Chondrocyte (in vitro differentiated cells): Measurements from ENCODE around the gene TIMM17B. TPM values are rescaled to one million over a fixed set of nuclear protein-coding genes. Genes with fewer than 3 reads are reported as not detected.

Source experiments
- DNase-seq: peaks from one replicate; pipeline ENCODE4 v3.0.0; 2021; ENCODE audit warnings: mixed read lengths, low spot score
- H3K27ac Mint-ChIP-seq: one replicate; pipeline ENCODE4 v1.8.0; 2021; ENCODE audit warnings: mild to moderate bottlenecking, moderate library complexity, mixed read lengths; ENCODE audit not compliant: unreplicated experiment
- H3K27me3 Mint-ChIP-seq: 2 replicates; pipeline ENCODE4 v1.8.0; 2021; ENCODE audit warnings: low read depth, mixed read lengths
- H3K36me3 Mint-ChIP-seq: 2 replicates; pipeline ENCODE4 v1.8.0; 2021; ENCODE audit warnings: low read depth, mixed read lengths
- H3K4me1 Mint-ChIP-seq: 2 replicates; pipeline ENCODE4 v1.8.0; 2021; ENCODE audit warnings: low read depth, mild to moderate bottlenecking, mixed read lengths
- H3K4me3 Mint-ChIP-seq: one replicate; pipeline ENCODE4 v1.8.0; 2021; ENCODE audit warnings: mild to moderate bottlenecking, moderate library complexity, mixed read lengths; ENCODE audit not compliant: unreplicated experiment
- H3K9me3 Mint-ChIP-seq: 2 replicates; pipeline ENCODE4 v1.8.0; 2021; ENCODE audit warnings: low read depth, mixed read lengths
- total RNA-seq: library from RNA; stranded (reverse); gene quantifications from 3 replicates; pipeline ENCODE4 v1.2.1, GENCODE V29; 2021
- TF ChIP-seq, protein P1 (sequence below): fragments of 200-600 bp; sonication (generic); IDR thresholded peaks from 2 replicates; pipeline ENCODE4 v1.5.0; 2021; ENCODE audit warnings: antibody characterized with exemption, mild to moderate bottlenecking, moderate library complexity

The TIMM17B gene
- total RNA-seq, 1 donor from 2014 or later, result 38.0 TPM

DNA sequence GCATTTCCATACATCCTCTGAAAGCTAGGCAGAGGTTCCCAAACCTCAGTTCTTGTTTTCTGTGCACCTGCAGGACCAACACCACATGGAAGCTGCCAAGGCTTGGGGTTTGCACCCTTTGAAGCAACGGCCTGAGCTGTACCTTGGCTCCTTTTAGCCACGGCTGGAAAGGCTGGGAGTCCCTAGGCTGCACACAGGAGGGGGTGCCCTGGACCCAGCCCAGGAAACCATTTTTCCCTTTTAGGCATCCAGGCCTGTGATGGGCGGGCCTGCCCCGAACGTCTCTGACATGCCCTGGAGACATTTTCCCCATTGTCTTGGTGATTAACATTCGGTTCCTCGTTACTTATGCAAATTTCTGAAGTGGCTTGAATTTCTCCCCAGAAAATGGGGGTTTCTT, 44.7 kb downstream of the TIMM17B start:
- Mint-ChIP-seq H3K27me3 (peaks cover 10% of the 10 kb centered on the region), H3K27ac (no peak overlapping the region), H3K4me3 (no peak overlapping the region), H3K4me1 (no peaks in the 10 kb centered on the region), H3K9me3 (peaks cover 10% of the 10 kb centered on the region), H3K36me3 (no peaks in the 10 kb centered on the region)
- TF ChIP-seq, protein P1, sequence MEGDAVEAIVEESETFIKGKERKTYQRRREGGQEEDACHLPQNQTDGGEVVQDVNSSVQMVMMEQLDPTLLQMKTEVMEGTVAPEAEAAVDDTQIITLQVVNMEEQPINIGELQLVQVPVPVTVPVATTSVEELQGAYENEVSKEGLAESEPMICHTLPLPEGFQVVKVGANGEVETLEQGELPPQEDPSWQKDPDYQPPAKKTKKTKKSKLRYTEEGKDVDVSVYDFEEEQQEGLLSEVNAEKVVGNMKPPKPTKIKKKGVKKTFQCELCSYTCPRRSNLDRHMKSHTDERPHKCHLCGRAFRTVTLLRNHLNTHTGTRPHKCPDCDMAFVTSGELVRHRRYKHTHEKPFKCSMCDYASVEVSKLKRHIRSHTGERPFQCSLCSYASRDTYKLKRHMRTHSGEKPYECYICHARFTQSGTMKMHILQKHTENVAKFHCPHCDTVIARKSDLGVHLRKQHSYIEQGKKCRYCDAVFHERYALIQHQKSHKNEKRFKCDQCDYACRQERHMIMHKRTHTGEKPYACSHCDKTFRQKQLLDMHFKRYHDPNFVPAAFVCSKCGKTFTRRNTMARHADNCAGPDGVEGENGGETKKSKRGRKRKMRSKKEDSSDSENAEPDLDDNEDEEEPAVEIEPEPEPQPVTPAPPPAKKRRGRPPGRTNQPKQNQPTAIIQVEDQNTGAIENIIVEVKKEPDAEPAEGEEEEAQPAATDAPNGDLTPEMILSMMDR, result no peak
- DNase-seq, result no peak

DNA sequence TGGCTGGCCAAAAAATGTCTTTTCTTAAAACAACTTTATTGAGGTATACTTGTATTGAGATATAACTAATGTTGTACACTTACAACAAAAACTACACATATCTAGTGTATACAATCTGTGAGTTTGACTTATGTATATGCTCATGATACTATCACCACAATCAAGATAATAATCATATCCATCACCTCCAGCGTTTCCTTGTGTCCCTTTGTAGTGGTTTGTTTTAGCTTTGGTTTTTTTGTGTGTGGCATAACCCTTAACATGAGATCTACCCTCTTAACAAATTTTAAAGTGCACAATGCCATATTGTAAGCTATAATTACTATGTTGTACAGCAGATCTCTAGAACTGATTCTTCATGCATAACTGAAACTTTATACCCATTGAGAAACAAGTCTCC, 48.7 kb downstream of the TIMM17B start:
- H3K9me3 Mint-ChIP-seq, result peaks cover 10% of the 10 kb centered on the region
- H3K4me1 Mint-ChIP-seq, result no peaks in the 10 kb centered on the region
- DNase-seq, result no peak
- H3K27me3 Mint-ChIP-seq, result no peaks in the 10 kb centered on the region
- TF ChIP-seq, protein P1, result no peak
- H3K4me3 Mint-ChIP-seq, result no peak overlapping the region
- no peaks in the 10 kb centered on the region for H3K36me3 Mint-ChIP-seq
- H3K27ac Mint-ChIP-seq, result no peak overlapping the region

Other genes starting within 250 kb of the TIMM17B start
- 0.24 to 1.3 TPM (median 0.37 TPM) in 3 replicates for gene WAS, start 214.0 kb downstream of the TIMM17B start, total RNA-seq
- gene SUV39H1, start 201.0 kb downstream of the TIMM17B start, total RNA-seq, result 3.0 to 4.7 TPM (median 3.6 TPM) in 3 replicates
- not detected in 3 replicates for gene GLOD5, start 136.0 kb downstream of the TIMM17B start, total RNA-seq
- gene GATA1, start 111.2 kb downstream of the TIMM17B start, total RNA-seq, result not detected in 3 replicates
- 87.3 to 117 TPM (median 94.8 TPM) in 3 replicates for gene HDAC6, start 95.7 kb downstream of the TIMM17B start, total RNA-seq
- 0.22 TPM in 1 of 3 replicates, not detected in the others for gene ERAS, start 71.3 kb downstream of the TIMM17B start, total RNA-seq
- gene PCSK1N, start 62.2 kb downstream of the TIMM17B start, total RNA-seq, result 58.7 to 74.2 TPM (median 69.2 TPM) in 3 replicates
- 58.4 to 61.7 TPM (median 61.7 TPM) in 3 replicates for gene PQBP1, start 162 bp upstream of the TIMM17B start, total RNA-seq
- gene SLC35A2, start 13.9 kb upstream of the TIMM17B start, total RNA-seq, result 32.3 to 39.2 TPM (median 38.9 TPM) in 3 replicates
- gene PIM2, start 21.3 kb upstream of the TIMM17B start, total RNA-seq, result 4.3 to 5.1 TPM (median 4.6 TPM) in 3 replicates
- 47.4 to 49.0 TPM (median 47.5 TPM) in 3 replicates for gene OTUD5, start 59.8 kb upstream of the TIMM17B start, total RNA-seq
- 1.4 to 1.7 TPM (median 1.6 TPM) in 3 replicates for gene KCND1, start 74.1 kb upstream of the TIMM17B start, total RNA-seq
- 28.8 to 37.5 TPM (median 32.7 TPM) in 3 replicates for gene GRIPAP1, start 104.5 kb upstream of the TIMM17B start, total RNA-seq
- gene TFE3, start 145.6 kb upstream of the TIMM17B start, total RNA-seq, result 39.3 to 42.5 TPM (median 41.2 TPM) in 3 replicates
- 6.9 to 7.7 TPM (median 7.3 TPM) in 3 replicates for gene CCDC120, start 161.2 kb upstream of the TIMM17B start, total RNA-seq
- 51.9 to 58.3 TPM (median 53.4 TPM) in 3 replicates for gene PRAF2, start 176.2 kb upstream of the TIMM17B start, total RNA-seq
- gene WDR45, start 182.1 kb upstream of the TIMM17B start, total RNA-seq, result 49.2 to 63.0 TPM (median 49.3 TPM) in 3 replicates
- 16.0 to 17.5 TPM (median 17.2 TPM) in 3 replicates for gene GPKOW, start 226.0 kb upstream of the TIMM17B start, total RNA-seq